Body of pancreas (tissue), 4 donors: ENCODE data around the gene DGKD.

Source experiments
- POLR2A ChIP-seq, 3 donors: fragments of 450-650 bp; IDR thresholded peaks; one replicate each; pipeline ENCODE4 v1.6.1; 2016; ENCODE audit warnings: antibody characterized with exemption in 3 of 3, mild to moderate bottlenecking in 2 of 3
- TF ChIP-seq, protein P1 (sequence below), 7 experiments: fragments of 450-650 bp in 4 of 7; fragments of 200-600 bp in 3 of 7; sonication (generic) in 3 of 7; IDR thresholded peaks; one replicate each; pipeline ENCODE4 v1.5.1; 2016 to 2019; ENCODE audit warnings: antibody characterized with exemption in 7 of 7

- TF ChIP-seq, protein P1, sequence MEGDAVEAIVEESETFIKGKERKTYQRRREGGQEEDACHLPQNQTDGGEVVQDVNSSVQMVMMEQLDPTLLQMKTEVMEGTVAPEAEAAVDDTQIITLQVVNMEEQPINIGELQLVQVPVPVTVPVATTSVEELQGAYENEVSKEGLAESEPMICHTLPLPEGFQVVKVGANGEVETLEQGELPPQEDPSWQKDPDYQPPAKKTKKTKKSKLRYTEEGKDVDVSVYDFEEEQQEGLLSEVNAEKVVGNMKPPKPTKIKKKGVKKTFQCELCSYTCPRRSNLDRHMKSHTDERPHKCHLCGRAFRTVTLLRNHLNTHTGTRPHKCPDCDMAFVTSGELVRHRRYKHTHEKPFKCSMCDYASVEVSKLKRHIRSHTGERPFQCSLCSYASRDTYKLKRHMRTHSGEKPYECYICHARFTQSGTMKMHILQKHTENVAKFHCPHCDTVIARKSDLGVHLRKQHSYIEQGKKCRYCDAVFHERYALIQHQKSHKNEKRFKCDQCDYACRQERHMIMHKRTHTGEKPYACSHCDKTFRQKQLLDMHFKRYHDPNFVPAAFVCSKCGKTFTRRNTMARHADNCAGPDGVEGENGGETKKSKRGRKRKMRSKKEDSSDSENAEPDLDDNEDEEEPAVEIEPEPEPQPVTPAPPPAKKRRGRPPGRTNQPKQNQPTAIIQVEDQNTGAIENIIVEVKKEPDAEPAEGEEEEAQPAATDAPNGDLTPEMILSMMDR (IDR thresholded peaks at IDR 0.05) = no peak
- no peak for TF ChIP-seq POLR2A (IDR thresholded peaks at IDR 0.05)
These were observed 5.0 kb upstream of the DGKD start for GRCh38 chr2:233349005-233349998.
